GM12865 (cell line): ENCODE results near the gene ANKRD60.

Experiments
- DNase-seq: peaks from one replicate; pipeline ENCODE4 v3.0.0; 2010; ENCODE audit warnings: low read depth
- H3K4me3 ChIP-seq: 2 replicates; pipeline ENCODE4 v1.5.1; 2011; ENCODE audit warnings: mild to moderate bottlenecking, low read depth, low read length, control low read depth
- CTCF ChIP-seq: IDR thresholded peaks from 2 replicates; pipeline ENCODE4 v1.5.1; 2011; ENCODE audit warnings: low read length, control low read depth, low read depth, inconsistent platforms; ENCODE audit not compliant: insufficient read depth; ENCODE audit errors: missing control alignments

Gene ANKRD60

DNA sequence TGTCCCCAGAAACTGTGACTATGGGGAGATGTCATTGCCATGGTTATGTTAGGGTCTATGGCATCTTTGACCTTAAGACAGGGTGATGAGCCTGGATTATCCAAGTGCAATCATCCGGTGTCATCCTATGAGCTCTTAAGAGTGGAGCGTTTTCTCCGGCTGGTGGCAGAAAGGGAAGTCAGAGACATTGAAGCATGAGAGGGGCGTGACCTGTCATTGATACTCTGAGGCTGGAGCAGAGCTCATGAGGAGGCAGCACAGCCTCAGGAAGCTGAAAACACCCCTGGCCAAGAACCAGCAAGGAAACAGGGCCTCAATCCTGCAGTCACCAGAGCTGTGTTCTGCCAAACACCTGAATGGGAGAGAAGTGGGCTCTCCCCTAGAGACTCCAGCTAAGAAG lies 59.6 kb downstream of the ANKRD60 start:
- no peak for DNase-seq
- no peak for TF ChIP-seq CTCF
- no peak overlapping the region for H3K4me3 ChIP-seq

DNA sequence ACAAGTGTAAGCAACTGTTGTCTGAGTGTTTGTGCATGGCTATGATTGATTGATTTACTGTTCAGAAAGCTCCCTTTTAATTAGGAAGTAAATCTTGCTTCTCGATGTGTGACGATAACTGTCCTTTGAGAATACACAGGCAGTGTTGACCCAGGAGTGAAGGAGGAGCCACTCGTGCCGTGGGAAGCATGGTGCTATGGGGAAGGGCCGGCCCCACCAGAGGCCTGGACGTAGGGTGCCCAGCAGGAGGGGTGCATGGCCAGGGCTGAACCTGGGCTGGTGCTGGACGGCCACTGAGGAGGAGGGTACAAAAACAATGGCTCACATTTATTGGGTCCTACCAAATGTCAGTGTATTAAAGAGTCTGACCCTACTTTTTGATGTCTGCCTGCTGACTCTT lies 60.7 kb downstream of the ANKRD60 start:
- no peak overlapping the region for H3K4me3 ChIP-seq
- no peak for DNase-seq
- no peak for TF ChIP-seq CTCF
